Endothelial cell of umbilical vein (primary cell): Measurements from ENCODE around the gene ZNF839. TPM values are rescaled to one million over a fixed set of nuclear protein-coding genes. Genes with fewer than 3 reads are reported as not detected.

Experiments
- BruUV-seq: library from RNA; stranded (reverse); fragments of 400-500 nt; replicated peaks from 2 replicates; lab custom pipeline; 2021; lab: Mats Ljungman, UMichigan
- CTCF ChIA-PET: fragments of 300-600, 350-600 bp; sonication (Branson Sonifier 250); formaldehyde crosslinking; loops from one replicate; lab custom pipeline; 2021; ENCODE audit warnings: antibody characterized with exemption, inconsistent platforms; lab: Charles Lee
- POLR2A ChIA-PET: fragments of 300-600, 350-600 bp; sonication (Branson Sonifier 250); formaldehyde crosslinking; loops from one replicate; lab custom pipeline; 2021; ENCODE audit warnings: antibody characterized with exemption, inconsistent platforms; lab: Charles Lee
- DNase-seq: peaks from one replicate; pipeline ENCODE4 v3.0.0-alpha.2; 2011; ENCODE audit warnings: low read depth, low spot score
- FAIRE-seq: peaks from 2 replicates; lab custom pipeline; 2011; peaks lifted over from hg19 to GRCh38; lab: Jason Lieb, UNC
- H2AFZ ChIP-seq: 2 replicates; pipeline ENCODE4 v1.6.0; 2012; ENCODE audit warnings: low read depth, low read length, control low read depth, inconsistent platforms
- H3K27ac ChIP-seq: 2 replicates; pipeline ENCODE4 v1.5.1; 2011; ENCODE audit warnings: low read depth, mild to moderate bottlenecking, control low read depth, low read length, moderate library complexity; ENCODE audit not compliant: insufficient read depth
- H3K27me3 ChIP-seq, 2 experiments: 2 replicates each; pipeline versions ENCODE4 v1.6.0 to v1.6.1; 2011; ENCODE audit warnings: low read length in 2 of 2, mixed read lengths in 1 of 2; ENCODE audit not compliant: control insufficient read depth in 2 of 2, insufficient read depth in 2 of 2
- H3K36me3 ChIP-seq, 2 experiments: 2 replicates in 1 of 2; 3 replicates in 1 of 2; pipeline ENCODE4 v1.5.1; 2011; ENCODE audit warnings: low read length in 2 of 2, mild to moderate bottlenecking in 1 of 2, moderate library complexity in 1 of 2; ENCODE audit not compliant: control insufficient read depth in 2 of 2, insufficient read depth in 2 of 2; ENCODE audit errors: extremely low read depth in 1 of 2
- H3K4me1 ChIP-seq: 3 replicates; pipeline ENCODE4 v1.5.1; 2011; ENCODE audit warnings: mild to moderate bottlenecking, low read length; ENCODE audit not compliant: control insufficient read depth, insufficient read depth; ENCODE audit errors: extremely low read depth
- H3K4me2 ChIP-seq: 2 replicates; pipeline ENCODE4 v1.6.1; 2011; ENCODE audit warnings: low read length, control low read depth, mixed read lengths; ENCODE audit not compliant: insufficient read depth
- H3K4me3 ChIP-seq, 3 experiments: fragments of 200-600 bp in 1 of 3; sonication (generic), shearing (Covaris generic) in 1 of 3; replicated peaks in 1 of 3; 2 replicates each; pipeline ENCODE4 v1.5.1; 2011 to 2016; ENCODE audit warnings: control low read depth in 3 of 3, low read length in 3 of 3, mild to moderate bottlenecking in 2 of 3, inconsistent platforms in 1 of 3, low read depth in 1 of 3, moderate library complexity in 1 of 3; ENCODE audit not compliant: insufficient read depth in 1 of 3
- H3K79me2 ChIP-seq: 2 replicates; pipeline ENCODE4 v1.6.0; 2012; ENCODE audit warnings: low read length, inconsistent platforms; ENCODE audit not compliant: control insufficient read depth, insufficient read depth
- H3K9ac ChIP-seq: replicated peaks from 2 replicates; pipeline ENCODE3; 2011; ENCODE audit warnings: low read length, control low read depth; ENCODE audit not compliant: insufficient read depth; ENCODE audit errors: extremely low read depth
- H3K9me1 ChIP-seq: replicated peaks from 3 replicates; pipeline ENCODE4 v1.6.0; 2011; ENCODE audit warnings: mild to moderate bottlenecking, low read length; ENCODE audit not compliant: control insufficient read depth, insufficient read depth; ENCODE audit errors: extremely low read depth
- H3K9me3 ChIP-seq: replicated peaks from 2 replicates; pipeline ENCODE4 v1.5.1; 2012; ENCODE audit warnings: low read length, inconsistent platforms; ENCODE audit not compliant: control insufficient read depth, insufficient read depth
- H4K20me1 ChIP-seq: replicated peaks from 2 replicates; pipeline ENCODE3; 2011; ENCODE audit warnings: mild to moderate bottlenecking, low read length; ENCODE audit not compliant: control insufficient read depth, insufficient read depth; ENCODE audit errors: extremely low read depth
- CTCF ChIP-seq, 2 donors: IDR thresholded peaks; 1 replicate in 1 of 2; 2 replicates in 1 of 2; pipeline ENCODE4 v1.5.1; 2011; ENCODE audit warnings: low read length in 2 of 2, mild to moderate bottlenecking in 2 of 2, moderate library complexity in 2 of 2, control low read depth in 1 of 2, inconsistent platforms in 1 of 2, low read depth in 1 of 2; ENCODE audit not compliant: insufficient read depth in 1 of 2; ENCODE audit errors: extremely low read depth in 1 of 2
- EZH2 ChIP-seq: IDR thresholded peaks from 2 replicates; pipeline ENCODE4 v1.6.1; 2012; ENCODE audit warnings: borderline replicate concordance, low read depth, mild to moderate bottlenecking, moderate library complexity, low read length, inconsistent platforms; ENCODE audit not compliant: severe bottlenecking
- FOS ChIP-seq: IDR thresholded peaks from 2 replicates; pipeline ENCODE4 v1.6.1; 2011; ENCODE audit warnings: mild to moderate bottlenecking, low read length, moderate library complexity, borderline replicate concordance; ENCODE audit not compliant: insufficient read depth
- GATA2 ChIP-seq: IDR thresholded peaks from 2 replicates; pipeline ENCODE4 v1.7.0; 2011; ENCODE audit warnings: low read depth, mild to moderate bottlenecking, moderate library complexity, mixed read lengths, low read length; ENCODE audit not compliant: insufficient read length, insufficient read depth
- JUN ChIP-seq: IDR thresholded peaks from 2 replicates; pipeline ENCODE4 v1.6.1; 2011; ENCODE audit warnings: borderline replicate concordance, low read depth; ENCODE audit not compliant: insufficient read length, insufficient read depth
- MAX ChIP-seq: IDR thresholded peaks from 2 replicates; pipeline ENCODE4 v1.6.1; 2011; ENCODE audit not compliant: insufficient read depth, insufficient read length
- MYC ChIP-seq: IDR thresholded peaks from one replicate; pipeline ENCODE4 v1.6.1; 2011; ENCODE audit warnings: mild to moderate bottlenecking, low read depth, low read length
- POLR2A ChIP-seq: IDR thresholded peaks from 2 replicates; pipeline ENCODE4 v1.6.1; 2012; ENCODE audit warnings: low read depth, mild to moderate bottlenecking, control low read depth, low read length
- POLR2AphosphoS5 ChIP-seq: IDR thresholded peaks from 2 replicates; pipeline ENCODE4 v1.6.1; 2012; ENCODE audit warnings: low read depth, mild to moderate bottlenecking, control low read depth, low read length, moderate library complexity; ENCODE audit not compliant: insufficient read depth
- dilution Hi-C: fragments of 300-500 bp; cut with MboI; formaldehyde crosslinking; loops from one replicate; pipeline ENCODE4 v1.15.0; 2019; ENCODE audit warnings: low sequenced_read_pairs; ENCODE audit not compliant: extremely low pct_ligation_motif_present
- intact Hi-C: fragments of 100-400 bp; cut with micrococcal nuclease; formaldehyde crosslinking; loops from one replicate; pipeline ENCODE4 v1.10.0; 2022
- polyA plus RNA-seq, 4 experiments: library from polyadenylated mRNA; depleted of rRNA in 3 of 4; stranded (reverse) in 3 of 4; unstranded in 1 of 4; fragments of >200 nt; gene quantifications; 2 replicates each; pipeline versions ENCODE4 v1.2.1 to v1.2.3, GENCODE V29; 2011 to 2012; ENCODE audit warnings: missing spikeins in 1 of 4
- total RNA-seq: library from RNA; stranded (reverse); gene quantifications from 2 replicates; pipeline ENCODE4 v1.2.3, GENCODE V29; 2021

Gene ZNF839
- total and polyA plus RNA-seq, 2 donors (not counting 3 experiments of a cell fraction or from before 2014, with no cell fraction given), result 9.8 to 12.5 TPM

GRCh38 chr14:102330806-102331205, 11.3 kb downstream of the ZNF839 start:
- H2AFZ ChIP-seq, result no peak overlapping the region
- no peaks in the 10 kb centered on the region for H3K27me3 ChIP-seq
- ChIA-PET CTCF (no interaction called here), POLR2A (no interaction called here)
- FAIRE-seq, result no peak
- BruUV-seq, result no TSS peak
- no peaks in the 10 kb centered on the region for H3K79me2 ChIP-seq
- no peak for DNase-seq
- H3K9me1 ChIP-seq, result no peaks in the 10 kb centered on the region
- H3K27ac ChIP-seq, result no peak overlapping the region
- H3K4me1 ChIP-seq, result no peaks in the 10 kb centered on the region
- H3K4me2 ChIP-seq, result no peak overlapping the region
- no peak for TF ChIP-seq EZH2
- no peak for TF ChIP-seq POLR2A
- no peak for TF ChIP-seq JUN
- no peak for TF ChIP-seq MAX
- no peak for TF ChIP-seq MYC
- no peak for TF ChIP-seq POLR2AphosphoS5
- TF ChIP-seq FOS, result no peak
- no peak for TF ChIP-seq CTCF (IDR thresholded peaks at IDR 0.05; ENCODE audit: extremely low read depth in 1 of 2, insufficient read depth in 1 of 2, low read depth in 1 of 2, low read length in 2 of 2)
- no peak for TF ChIP-seq GATA2
- H3K4me3 ChIP-seq, result no peak overlapping the region
- no peaks in the 10 kb centered on the region for H3K9me3 ChIP-seq
- intact Hi-C loops (no loop called here), dilution Hi-C loops (no loop called here)
- H3K36me3 ChIP-seq, result peaks cover 0 to 8% of the 10 kb centered on the region in 2 experiments
- no peaks in the 10 kb centered on the region for H4K20me1 ChIP-seq
- no peak overlapping the region for H3K9ac ChIP-seq
